ENCODE data around the gene TBCCD1. TPM values are rescaled to one million over a fixed set of nuclear protein-coding genes. Genes with fewer than 3 reads are reported as not detected.
"Not testable (repeated sequence)": the region's sequence is repeated elsewhere in the genome, so short reads cannot be mapped to it uniquely, and the experiment has no call there.

Gene TBCCD1
- total RNA-seq, 1 donor from 2014 or later, result 20.1 TPM

DNA sequence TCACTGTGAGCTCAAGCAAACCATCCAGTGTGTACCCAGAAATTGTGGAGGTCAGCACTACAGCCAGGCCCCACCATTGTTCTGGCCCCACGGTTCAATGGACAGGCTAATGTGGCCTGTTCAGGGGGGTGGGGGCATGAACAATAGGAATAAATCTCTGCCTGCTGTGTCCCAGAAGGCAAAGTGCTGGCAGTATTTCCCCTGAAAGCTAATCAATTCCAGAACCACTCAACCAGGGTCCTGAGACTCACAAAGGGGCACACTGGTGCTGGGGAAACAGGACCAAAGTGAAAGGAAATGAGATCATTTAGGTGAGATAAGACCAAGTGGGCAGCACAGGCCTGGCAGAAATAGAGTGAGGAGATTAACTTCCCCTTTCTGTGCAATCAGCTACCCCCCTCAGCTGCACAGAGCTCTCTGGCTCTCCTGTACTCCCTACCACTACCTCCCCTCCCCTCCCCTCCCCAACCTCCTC is 34.5 kb downstream of the TBCCD1 start:
- peak overlapping the region; percentile 71 for H3K4me3 Mint-ChIP-seq
- peak overlapping the region; percentile 100 for H3K27ac Mint-ChIP-seq (ENCODE audit: unreplicated experiment)
- no peaks in the 10 kb centered on the region for H3K36me3 Mint-ChIP-seq (ENCODE audit: low read depth)
- H3K27me3 Mint-ChIP-seq (ENCODE audit: low read depth), result no peaks in the 10 kb centered on the region
- TF ChIP-seq, protein P1, sequence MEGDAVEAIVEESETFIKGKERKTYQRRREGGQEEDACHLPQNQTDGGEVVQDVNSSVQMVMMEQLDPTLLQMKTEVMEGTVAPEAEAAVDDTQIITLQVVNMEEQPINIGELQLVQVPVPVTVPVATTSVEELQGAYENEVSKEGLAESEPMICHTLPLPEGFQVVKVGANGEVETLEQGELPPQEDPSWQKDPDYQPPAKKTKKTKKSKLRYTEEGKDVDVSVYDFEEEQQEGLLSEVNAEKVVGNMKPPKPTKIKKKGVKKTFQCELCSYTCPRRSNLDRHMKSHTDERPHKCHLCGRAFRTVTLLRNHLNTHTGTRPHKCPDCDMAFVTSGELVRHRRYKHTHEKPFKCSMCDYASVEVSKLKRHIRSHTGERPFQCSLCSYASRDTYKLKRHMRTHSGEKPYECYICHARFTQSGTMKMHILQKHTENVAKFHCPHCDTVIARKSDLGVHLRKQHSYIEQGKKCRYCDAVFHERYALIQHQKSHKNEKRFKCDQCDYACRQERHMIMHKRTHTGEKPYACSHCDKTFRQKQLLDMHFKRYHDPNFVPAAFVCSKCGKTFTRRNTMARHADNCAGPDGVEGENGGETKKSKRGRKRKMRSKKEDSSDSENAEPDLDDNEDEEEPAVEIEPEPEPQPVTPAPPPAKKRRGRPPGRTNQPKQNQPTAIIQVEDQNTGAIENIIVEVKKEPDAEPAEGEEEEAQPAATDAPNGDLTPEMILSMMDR (conservative IDR thresholded peaks at IDR 0.05), result no peak
- DNase-seq (ENCODE audit: low read depth, low spot score), result peak; percentile 26
- peaks cover 2% of the 10 kb centered on the region for H3K9me3 Mint-ChIP-seq
- H3K4me1 Mint-ChIP-seq, result peaks cover 28% of the 10 kb centered on the region

DNA sequence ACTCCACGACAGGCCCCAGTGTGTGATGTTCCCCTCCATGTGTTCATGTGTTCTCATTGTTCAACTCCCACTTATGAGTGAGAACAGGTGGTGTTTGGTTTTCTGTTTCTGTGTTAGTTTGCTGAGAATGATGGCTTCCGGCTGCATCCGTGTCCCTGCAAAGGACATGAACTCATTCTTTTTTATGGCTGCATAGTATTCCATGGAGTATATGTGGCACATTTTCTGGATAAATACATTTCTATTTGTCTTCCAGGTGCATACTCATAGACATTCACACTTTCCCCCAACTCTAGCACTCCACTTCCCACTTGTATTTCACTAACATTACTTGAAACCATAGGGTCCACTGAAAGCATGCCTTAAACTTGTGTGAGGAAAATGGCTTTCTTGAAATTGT is 35.4 kb downstream of the TBCCD1 start:
- not testable (repeated sequence) for DNase-seq (ENCODE audit: low read depth, low spot score); H3K27ac Mint-ChIP-seq (ENCODE audit: unreplicated experiment); H3K36me3 Mint-ChIP-seq (ENCODE audit: low read depth); H3K27me3 Mint-ChIP-seq (ENCODE audit: low read depth); H3K4me3 Mint-ChIP-seq; H3K9me3 Mint-ChIP-seq
- peaks cover 28% of the 10 kb centered on the region for H3K4me1 Mint-ChIP-seq

DNA sequence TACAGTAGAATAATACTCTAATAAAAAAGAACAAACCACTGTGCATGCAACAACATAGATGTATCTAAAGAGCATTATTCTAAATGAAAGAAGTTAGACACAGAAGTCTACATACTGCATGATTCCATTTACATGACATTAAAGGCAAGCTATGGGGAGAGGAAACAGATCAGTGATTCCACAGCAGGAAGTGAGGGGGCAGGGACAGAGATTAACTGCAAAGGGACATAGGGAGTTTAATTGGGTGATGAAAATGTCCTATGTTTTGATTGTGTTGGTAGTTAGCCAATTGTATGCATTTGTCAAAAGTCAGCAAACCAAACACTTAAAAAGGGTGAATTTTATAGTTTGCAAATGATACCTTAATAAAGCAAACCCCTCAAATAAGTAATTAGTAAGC is 36.7 kb downstream of the TBCCD1 start:
- Mint-ChIP-seq H3K27ac (ENCODE audit: unreplicated experiment) (no peak overlapping the region), H3K36me3 (ENCODE audit: low read depth) (no peaks in the 10 kb centered on the region), H3K4me3 (no peak overlapping the region), H3K9me3 (peaks cover 2% of the 10 kb centered on the region), H3K27me3 (ENCODE audit: low read depth) (no peaks in the 10 kb centered on the region), H3K4me1 (peaks cover 32% of the 10 kb centered on the region)
- no peak for DNase-seq (ENCODE audit: low read depth, low spot score)
- TF ChIP-seq, protein P1 (conservative IDR thresholded peaks at IDR 0.05), result no peak

DNA sequence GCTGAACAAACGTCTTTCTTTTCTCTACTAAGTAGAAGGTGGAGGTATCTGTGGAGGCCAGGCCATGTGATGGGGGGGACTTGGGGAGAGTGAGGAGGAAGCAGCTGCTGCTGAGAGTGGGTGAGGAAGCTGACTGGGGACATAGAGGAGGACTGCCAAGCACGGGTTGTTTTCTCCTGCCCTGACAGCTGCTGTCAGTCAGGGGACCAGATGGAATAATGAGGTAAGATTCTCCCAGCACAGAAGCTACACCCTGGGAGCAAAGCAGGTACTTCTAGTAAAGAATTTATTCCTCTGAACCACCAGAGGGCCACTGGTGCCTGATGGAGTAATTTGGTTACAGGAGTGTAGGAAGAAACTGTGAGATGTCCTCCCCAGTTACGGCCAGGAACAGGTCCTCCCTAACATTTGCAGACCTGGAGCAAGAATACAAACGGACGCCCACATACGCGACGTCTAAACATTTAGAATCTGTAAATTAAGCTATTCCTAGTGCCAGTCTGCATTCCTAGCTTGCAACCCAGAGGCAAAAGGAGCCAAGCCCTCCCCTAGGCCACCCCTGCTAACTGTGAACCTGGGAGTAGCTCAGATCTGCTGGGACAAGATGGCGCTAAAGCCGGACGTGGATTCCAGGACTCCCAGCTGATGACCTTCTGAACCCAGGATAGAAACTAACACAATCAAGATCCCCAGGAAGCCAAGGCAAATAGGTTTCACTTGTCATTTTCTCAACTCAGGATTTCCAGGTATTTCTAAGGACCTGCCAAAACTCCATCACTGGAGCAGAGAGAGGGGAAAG is 37.7 kb downstream of the TBCCD1 start:
- H3K36me3 Mint-ChIP-seq (ENCODE audit: low read depth), result no peaks in the 10 kb centered on the region
- H3K27me3 Mint-ChIP-seq (ENCODE audit: low read depth), result no peaks in the 10 kb centered on the region
- peak overlapping the region; percentile 1 for H3K27ac Mint-ChIP-seq (ENCODE audit: unreplicated experiment)
- peaks cover 2% of the 10 kb centered on the region for H3K9me3 Mint-ChIP-seq
- no peak overlapping the region for H3K4me3 Mint-ChIP-seq
- DNase-seq (ENCODE audit: low read depth, low spot score), result no peak
- TF ChIP-seq, protein P1 (conservative IDR thresholded peaks at IDR 0.05), result no peak
- H3K4me1 Mint-ChIP-seq, result peaks cover 35% of the 10 kb centered on the region

DNA sequence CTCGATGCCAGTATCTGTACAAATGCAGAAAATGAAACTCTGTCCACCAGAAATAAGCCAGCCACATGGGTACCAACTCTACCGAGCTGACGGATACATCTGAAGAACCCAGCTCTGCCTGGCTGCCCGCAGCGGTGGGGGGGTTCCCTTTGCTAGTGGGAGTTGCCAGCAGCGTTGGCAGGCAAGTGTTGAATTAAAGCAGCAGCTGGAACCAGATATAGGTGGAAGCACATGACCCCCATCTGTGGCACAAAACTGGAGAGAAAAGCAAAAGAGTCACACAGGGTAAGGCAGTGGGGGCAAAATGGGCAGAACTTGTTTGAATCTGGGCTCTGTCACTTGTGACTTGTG is 40.9 kb downstream of the TBCCD1 start:
- no peak overlapping the region for H3K4me3 Mint-ChIP-seq
- no peaks in the 10 kb centered on the region for H3K27me3 Mint-ChIP-seq (ENCODE audit: low read depth)
- no peaks in the 10 kb centered on the region for H3K36me3 Mint-ChIP-seq (ENCODE audit: low read depth)
- DNase-seq (ENCODE audit: low read depth, low spot score), result no peak
- H3K27ac Mint-ChIP-seq (ENCODE audit: unreplicated experiment), result no peak overlapping the region
- TF ChIP-seq, protein P1 (conservative IDR thresholded peaks at IDR 0.05), result no peak
- H3K9me3 Mint-ChIP-seq, result no peaks in the 10 kb centered on the region
- H3K4me1 Mint-ChIP-seq, result peaks cover 32% of the 10 kb centered on the region
